ENCODE results near the gene SLC52A1.

DNA sequence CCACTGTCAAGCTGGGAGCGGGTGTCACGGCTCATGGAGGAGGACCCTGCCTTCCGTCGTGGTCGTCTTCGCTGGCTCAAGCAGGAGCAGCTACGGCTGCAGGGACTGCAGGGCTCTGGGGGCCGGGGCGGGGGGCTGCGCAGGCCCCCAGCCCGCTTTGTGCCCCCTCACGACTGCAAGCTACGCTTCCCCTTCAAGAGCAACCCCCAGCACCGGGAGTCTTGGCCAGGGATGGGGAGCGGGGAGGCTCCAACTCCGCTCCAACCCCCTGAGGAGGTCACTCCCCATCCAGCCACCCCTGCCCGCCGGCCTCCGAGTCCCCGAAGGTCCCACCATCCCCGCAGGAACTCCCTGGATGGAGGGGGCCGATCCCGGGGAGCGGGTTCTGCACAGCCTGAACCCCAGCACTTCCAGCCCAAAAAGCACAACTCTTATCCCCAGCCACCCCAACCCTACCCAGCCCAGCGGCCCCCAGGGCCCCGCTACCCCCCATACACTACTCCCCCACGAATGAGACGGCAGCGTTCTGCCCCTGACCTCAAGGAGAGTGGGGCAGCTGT, 11.6 kb downstream of the SLC52A1 start:
- TF ChIP-seq CTCF (IDR thresholded peaks at IDR 0.05), result no peak
- TF ChIP-seq POLR2AphosphoS5 (IDR thresholded peaks at IDR 0.05), result no peak

Measured in transverse colon (tissue), 4 donors.